Nucleus accumbens (tissue), 56 donors: ENCODE results near the gene PTPRA.

Source experiments
- DNase-seq, 56 donors: peaks; one replicate each; lab custom pipeline; 2025; lab: John Stamatoyannopoulos, UW

The PTPRA gene

DNA sequence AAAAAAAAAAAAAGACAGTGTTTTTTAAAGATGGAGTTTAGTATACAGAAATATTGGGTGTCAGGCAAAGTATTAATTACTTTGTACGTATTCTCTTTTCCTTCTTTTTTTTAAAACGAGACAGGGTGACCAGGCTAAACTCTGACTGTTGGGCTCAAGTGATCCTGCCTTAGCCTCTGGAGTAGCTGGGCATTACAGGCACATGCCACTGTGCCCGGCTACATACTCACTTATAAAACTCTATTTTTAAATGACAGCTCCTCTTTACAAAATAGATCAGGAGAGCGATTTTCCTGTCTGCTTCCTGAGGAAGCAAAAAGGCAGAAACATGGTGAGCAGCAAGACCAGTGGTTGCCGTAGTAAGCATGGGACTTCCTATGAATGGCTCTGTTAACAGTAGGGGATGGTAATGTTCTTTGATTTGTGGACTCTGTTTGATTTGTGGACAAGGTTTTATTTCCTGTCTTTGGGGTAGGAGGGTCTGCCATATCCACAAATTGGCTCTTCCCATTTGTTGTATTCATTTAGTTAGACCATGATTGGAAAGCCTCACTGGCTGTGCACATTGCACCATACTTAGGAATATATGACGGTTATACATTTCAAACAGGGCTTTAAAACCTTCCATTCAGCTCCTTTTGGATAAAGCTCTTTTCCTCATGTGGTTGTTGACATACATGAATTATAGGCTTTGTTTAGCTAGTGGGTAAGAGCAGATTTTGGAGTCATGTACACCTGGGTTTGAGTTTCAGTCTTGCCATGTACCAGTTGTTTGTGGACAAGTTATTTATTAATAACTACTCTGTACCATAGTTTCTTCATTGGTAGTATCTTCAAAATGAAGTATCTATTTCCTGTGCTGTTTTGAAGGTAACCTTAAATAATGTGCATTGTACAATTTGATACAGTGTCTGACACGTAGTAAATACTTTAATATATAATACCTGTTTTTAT lies 45.1 kb downstream of the PTPRA start:
- DNase-seq, result no peak

DNA sequence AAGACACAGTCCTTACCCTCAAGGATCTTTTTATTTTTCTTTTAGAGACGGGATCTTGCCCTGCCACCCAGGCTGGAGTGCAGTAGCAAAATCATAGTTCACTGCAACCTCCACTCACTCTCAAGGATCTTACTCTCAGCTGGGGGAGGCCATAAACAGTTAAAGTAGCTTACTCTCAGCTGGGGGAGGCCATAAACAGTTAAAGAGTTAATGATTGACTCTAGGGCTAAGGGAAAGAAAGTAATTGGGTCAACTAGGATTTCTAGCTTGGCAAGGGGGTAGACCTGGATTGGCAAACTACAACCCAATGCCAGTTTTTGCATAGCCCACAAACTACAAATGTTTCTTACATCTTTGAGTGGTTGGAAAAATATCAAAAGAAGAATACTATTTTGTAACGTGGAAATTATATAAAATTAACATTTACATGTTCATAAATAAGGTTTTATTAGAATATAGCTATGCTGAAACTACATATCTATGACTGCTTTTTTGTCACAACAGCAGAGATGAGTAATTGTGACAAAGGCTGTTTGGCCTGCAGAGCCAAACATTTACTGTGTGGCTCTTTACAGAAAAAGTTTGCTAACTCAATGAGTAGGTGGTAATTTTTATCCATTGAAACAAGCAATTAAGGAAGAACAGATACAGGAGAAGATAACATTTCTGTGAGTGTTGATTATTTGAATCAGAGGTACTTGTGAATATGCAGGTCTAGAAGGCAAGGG lies 46.4 kb downstream of the PTPRA start:
- no peak for DNase-seq

DNA sequence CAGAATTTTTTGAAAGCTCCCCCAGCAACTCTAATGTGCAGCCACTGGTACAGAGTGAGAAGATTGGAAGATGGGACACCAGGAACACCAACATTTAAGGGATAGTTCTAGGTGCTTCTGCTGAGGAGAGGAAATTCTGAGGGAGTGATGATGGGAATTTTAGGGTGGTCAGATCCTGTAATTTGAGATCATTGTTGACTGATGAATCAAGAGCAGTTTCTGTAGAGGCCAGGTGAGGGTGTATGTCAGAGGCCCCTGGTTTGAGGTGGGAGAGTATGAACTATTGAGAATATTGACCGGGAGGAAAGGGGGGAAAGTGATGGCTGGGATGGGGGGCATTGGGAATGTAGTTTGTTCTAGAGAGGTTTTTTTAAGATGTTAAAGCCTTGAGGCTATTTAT lies 47.2 kb downstream of the PTPRA start:
- DNase-seq, result no peak

DNA sequence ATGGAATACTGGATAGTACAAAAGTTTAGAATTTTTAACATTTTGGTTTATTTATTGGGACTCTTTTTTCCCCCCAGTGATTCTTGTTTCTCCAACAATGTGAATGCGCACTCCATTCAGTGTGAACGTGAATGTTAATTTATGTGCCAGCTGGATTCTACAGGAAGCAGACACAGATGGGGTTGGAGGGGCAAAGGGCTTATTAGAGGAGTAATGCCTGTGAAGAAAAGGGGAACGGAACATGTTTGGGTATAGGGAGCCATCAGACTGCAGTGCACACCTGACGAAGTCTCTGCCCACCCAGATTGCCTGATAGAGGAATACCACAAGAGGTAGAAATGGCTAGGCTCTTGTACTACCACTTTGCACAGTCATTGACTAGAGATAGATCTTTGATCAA lies 48.2 kb downstream of the PTPRA start:
- DNase-seq, result no peak

DNA sequence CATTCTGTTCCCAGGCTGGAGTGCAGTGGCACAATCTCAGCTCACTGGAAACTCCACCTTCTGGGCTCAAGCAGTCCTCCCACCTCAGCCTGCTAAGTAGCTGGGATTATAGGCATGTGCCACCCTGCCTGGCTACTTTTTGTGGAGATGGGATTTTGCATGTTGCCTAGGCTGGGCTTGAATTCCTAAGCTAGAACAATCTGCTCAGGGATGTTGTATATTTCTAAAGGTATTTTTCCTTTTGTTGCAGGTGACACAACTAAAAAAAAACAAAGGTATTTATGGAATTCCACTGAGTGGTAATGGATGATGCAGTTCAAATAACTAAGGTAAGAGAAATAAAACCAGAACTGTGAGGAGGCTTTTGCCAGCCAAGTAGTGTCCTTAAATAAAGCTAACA lies 49.7 kb downstream of the PTPRA start:
- DNase-seq, result no peak

DNA sequence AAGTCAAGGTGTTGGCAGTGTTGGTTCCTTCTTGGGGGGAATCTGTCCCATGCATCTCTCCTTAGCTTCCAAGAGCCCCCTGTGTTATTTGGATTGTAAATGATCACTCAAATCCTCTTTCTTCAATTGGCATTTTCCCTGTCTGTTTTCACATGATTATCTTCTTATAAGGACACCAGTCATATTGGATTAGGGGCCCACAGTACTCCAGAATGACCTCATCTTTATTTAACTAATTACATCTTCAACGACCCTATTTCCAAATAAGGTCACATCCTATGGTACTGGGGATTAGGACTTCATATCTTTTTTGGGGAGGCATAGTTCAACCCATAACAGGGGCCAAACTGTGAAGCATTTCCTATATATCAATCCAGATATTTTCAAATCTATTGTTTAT lies 57.3 kb downstream of the PTPRA start:
- no peak for DNase-seq

DNA sequence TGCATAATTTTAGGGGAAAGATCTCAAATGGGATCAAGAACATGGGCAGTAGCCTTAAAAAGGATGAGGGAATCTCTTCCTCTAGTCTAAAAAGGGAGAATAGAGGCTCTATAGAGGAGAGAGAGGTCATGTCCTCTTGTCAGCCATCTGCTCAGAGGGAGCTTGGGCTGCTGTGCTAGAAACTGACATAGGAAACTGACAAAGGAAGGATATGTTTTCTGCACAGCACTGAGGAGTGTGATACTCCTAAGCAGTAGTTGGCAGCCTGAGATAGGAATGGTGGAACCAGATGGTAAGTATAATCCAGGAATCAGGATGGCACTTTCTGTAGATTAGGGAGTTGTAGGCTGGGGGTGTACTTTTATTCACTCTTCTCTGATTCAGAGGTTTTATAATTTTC lies 59.2 kb downstream of the PTPRA start:
- peak in 4 of 56 donors; percentile 2 to 18 (median 9) for DNase-seq

DNA sequence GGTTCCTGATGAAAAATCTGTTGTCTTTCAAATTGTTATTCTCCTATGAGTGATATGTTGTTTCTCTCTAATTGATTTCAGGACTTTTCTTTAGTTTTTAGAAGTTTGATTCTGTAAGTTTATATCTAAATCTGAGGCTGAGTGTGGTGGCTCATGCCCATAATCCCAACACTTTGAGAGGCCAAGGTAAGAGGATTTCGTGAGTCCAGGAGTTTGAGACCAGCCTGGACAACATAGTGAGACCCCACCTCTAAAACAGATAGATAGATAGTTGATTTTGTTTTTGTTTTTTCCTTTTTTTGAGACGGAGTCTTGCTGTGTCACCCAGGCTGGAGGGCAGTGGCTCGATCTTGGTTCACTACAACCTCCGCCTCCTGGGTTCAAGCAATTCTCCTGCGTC lies 64.6 kb downstream of the PTPRA start:
- no peak for DNase-seq

DNA sequence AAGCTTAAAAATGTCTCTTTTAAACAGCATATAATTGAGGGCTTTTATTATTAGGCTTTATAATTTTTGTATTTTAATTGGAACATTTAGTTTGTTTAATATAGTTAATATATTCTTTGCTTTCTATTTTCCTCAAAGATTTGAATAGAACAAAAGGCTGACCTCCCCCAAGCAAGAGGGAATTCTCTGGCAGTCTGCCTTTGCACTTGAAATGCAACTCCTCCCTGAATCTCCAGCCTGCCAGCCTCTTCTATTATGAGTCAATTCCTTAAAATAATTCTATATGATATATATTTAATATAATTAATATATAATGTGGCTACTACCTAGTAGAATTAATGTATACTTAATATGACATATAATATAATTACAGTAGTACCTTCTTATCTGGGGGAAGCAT lies 69.2 kb downstream of the PTPRA start:
- peak in 6 of 56 donors; percentile 8 to 47 (median 17) for DNase-seq

DNA sequence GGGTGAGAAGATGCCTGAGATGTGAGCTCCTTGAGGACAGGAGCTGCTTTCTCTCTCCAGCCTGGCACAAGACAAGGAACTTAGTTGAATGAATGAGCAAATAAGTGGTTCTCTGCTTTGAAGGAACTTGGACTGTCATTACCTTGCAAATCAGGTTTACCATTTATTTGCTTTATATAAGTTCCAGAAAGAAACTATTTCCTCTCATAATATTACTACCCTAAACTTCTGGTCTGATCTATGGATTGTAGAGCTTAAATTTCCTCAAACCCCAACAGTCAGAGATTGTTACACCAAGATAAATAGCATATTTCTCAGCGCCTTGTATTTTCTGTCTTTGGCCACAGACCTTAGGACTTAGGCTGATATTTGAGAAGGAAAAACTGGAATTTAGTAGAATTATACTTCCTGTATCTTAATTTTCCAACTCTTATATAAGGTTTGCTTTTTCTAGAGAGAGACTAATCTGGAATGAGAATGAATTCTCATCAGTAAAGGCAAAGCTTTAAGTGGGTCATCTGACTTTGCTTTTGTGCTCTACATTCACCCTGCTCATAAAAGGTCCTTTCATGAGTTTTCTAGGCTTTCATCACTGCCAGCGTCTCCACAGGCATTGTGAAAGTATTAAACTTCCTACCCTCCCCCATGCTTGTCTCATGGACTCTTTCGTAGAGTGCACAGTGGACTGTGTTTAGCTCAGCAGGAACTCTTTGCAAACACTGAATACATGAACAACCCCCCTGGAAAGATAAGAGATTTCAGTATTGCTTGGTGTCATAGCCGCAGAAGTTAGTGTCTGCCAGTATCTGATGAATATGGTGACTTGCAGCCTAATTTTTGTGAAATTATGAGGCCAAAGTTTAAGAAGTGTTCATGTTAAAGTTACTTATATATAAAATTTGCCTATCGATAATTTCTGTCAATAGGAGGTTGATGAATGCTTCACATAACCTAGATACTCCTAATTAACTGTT lies 74.0 kb downstream of the PTPRA start:
- DNase-seq, result peak in 47 of 56 donors; percentile 4 to 89 (median 51)

DNA sequence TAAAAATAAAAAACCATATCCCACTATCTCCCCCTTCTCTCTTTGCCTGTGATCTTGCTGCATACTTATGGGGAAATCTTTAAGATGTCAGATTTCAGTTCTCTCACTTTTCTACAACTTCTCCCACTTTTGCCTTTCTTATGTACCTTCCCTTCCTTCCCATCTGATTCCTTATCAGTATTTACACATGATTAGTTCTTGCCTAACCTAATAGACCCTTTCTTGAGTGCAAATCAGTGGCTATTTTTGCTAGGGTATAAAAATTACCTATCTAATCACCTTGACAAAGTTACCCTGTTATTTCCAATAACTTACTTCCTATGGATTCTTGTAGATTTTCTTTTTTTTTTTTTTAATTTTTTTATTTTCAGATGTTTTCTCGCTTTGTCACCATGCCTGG lies 75.7 kb downstream of the PTPRA start:
- no peak for DNase-seq

DNA sequence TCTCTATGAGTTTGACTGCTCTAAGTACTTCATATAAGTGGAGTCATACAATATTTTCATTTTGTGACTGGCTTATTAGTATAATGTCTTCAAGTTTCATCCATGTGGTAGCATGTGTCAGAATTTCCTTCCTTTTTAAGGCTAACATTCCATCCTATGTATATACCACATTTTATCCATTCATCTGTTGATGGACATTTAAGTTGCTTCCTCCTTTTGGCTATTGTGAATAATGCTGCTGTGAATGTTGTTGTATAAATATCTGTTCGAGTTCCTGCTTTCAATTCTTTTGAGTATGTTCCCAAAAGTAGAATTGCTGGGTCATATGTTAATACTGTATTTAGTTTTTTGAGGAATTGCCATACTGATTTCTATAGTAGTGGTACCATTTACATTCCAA lies 79.5 kb downstream of the PTPRA start:
- no peak for DNase-seq

DNA sequence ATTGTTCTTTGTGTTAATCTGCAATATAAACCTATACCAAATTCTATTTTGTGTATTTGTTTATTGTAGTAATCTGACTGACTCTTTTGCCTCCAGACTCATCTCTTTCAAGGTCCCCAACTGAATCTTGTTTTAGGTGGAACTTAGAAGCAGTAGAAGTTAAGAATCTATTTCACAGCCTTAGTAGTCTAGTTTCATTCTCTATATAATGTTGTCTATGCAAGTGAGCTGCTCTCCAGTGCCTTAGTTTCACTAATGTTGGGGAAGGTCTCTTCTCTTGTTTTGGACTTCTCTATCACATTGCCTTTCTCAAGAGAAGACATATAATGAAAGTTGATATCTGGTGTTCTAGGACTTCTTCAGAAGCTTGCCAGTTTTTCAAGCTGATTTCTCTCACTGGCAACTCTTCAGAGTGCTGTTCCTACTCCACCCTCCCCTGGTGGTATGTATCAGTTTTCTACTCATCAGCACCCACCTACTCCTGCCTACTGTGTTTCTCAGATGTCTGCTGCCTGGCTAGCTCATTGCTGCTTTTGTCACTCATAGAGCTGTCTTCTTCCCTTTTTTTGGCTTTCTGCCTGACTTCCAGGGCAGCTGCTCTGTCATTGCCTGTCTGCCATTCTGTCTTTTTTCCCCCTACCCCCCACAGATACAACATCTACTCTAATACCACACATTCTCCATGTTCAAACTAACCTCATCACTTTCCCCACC lies 82.1 kb downstream of the PTPRA start:
- peak in 19 of 56 donors; percentile 1 to 49 (median 10) for DNase-seq

DNA sequence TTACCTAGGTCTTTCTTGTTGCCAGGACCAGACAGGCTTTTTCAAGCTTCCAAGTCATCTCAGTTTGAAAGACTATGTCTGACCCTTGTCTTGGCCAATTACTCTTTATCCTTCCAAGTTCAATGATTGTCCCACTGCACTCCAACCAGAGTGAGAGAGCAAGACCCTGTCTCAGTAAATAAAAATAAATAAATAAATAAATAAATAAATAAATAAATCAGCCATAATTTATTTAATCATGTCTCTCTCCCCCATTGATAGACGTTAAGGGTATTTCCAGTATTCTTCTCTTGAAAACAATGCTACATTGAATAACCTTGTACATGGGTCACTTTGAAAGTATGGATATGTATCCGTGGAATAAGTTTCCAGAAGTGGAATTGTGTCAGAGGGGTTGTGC lies 83.2 kb downstream of the PTPRA start:
- no peak for DNase-seq

DNA sequence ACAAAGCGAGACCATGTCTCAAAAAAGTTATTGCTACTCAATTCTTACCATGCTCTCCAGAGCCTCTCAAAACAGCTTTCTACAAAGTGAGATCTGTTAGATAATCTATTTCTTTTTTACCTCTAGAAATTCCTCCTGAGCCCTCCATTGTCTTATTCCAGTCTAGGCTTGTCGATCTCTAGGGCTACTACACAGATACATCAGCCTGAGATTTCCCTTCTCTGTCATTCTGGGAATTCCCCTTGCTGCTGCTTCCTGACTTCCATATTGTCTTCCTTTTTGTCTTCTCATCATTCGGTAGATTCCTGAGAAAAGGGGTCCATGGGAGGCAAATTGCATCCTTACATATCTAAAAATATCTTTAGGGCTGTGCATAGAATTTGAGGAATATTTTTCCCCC lies 94.6 kb downstream of the PTPRA start:
- no peak for DNase-seq

DNA sequence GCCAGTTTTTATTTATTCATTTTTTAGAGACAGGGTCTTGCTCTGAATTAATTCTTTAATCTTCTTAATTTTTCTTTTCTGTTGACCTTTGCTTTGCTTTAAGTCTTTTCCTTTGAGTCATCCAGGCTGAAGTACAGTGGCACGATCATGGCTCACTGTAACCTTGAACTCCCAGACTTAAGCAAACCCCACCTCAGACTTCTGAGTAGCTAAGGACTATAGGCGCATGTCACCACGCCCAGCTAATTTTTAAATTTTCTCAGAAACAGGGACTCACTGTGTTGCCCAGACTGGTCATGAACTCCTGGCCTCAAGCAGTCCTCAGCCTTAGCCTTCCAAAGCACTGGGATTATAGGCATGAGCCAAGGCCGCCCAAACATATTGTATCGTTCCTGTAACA lies 98.8 kb downstream of the PTPRA start:
- DNase-seq, result no peak

DNA sequence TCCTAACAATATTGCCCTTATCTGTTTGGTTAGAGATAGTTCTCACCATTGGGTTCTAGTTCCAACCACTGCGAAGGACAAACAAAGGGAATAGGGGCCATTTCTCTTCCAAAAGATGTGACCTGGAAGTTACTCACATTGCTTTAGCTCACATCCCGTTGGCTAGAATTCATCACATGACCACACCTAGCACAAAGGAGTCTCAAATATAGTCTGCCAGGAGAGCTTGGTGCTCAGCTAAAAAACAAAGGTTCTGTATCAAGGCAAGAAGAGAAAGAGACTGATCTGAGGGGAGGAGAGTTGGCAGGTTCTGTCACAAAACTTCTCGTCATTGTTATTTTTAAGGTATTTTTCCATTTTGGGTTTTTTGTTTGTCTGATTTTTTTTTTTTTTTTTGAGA lies 100.3 kb downstream of the PTPRA start:
- DNase-seq, result no peak

DNA sequence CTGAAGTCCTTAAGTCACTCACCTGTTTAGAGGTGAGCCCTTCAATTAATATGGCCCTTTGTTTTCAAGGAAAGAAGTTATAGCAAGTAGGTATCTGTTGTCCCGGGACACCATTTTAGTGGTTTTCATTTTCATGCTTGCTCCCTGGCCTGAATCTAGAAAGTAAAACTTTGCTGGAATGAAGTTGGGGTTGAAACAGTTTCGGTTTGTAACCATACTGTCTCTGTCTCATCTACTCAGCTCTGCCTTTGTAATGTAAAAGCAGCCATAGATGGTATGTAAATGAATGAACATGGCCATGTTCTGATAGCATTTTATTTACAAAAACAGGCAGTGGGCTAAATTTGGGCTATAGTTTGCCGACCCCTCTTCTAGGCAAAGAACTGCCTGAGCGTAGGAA lies 105.2 kb downstream of the PTPRA start:
- no peak for DNase-seq

DNA sequence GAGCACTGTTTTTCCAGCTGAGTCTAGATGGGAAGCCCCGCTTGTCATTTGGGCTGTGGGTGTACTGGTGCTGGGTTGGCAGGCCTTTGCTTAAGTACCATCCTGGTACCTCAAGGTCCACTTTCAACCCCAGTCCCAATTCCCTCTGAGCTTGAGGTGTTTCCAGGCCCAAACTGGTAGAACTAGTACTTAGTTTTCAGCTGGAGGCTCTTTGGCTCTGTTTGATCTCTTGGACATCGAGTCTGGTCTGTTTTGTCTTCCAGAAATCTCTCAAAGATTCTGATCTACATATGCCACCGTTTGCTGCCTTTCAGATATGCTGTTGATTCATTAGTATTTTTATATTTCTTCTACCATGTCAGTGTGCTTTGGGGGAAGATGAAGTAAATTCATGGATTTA lies 108.4 kb downstream of the PTPRA start:
- DNase-seq, result no peak

DNA sequence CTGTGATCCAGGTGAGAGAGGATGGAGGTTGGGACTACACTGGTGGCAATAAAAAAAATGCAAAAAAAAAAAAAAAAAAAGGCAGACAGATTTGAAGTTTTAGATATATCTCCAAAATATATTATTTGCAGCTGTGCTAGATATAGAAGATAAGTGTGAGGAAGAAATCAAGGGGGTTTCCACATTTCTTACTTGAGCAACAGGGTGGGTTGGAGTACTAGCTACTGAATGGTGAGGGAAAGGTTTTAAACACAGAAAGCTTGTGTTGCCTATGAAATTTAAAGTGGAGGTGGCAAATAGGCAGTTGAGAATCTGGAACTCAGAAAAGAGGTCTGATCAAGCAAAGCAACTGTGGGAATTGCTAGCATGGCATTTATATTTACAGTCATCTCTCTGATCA lies 110.2 kb downstream of the PTPRA start:
- no peak for DNase-seq
